IPS-NIHi7 (cell line): ENCODE results near the gene HES7.
A peak's percentile ranks its signal among the peaks of the same experiment; 100 is the strongest.
"Not testable (repeated sequence)": the region's sequence is repeated elsewhere in the genome, so short reads cannot be mapped to it uniquely, and the experiment has no call there.

Experiments
- DNase-seq: peaks from one replicate; pipeline ENCODE4 v3.0.0; 2012; ENCODE audit warnings: mixed read lengths; ENCODE audit errors: extremely low spot score

The HES7 gene

DNA sequence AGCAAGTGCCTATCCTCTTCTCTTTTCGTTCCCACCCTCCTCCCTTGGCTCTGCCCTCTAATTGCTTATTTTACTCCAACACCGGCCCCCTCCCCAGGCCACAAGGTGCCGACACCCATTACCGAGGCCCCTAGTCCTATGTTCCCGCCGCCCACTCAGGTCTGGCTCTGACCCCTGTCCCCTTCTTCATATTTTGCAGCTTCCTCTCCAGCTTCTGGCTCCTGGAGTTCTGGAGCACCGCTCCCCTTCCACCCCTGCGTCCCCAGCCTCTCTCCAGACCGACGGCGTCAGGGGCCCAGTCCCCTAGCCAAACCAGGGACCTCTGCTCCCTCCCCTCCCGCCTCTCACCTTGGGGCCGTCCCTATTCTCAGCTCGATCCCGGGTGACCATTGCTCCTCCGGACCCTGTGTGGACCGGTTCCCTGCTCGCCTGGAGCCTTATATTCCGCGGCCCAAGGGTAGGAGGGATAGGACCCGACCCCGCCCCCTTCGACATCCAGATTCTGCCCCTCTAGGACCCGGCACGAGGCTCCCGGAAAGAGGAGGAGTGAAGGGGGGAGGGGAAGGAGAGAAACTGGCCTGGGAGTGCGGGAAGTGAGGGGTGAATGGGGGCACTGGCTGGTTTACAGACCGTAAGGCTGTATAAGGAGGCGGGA, at the start of gene HES7:
Gene HES7 (minus strand): TSS at position 412 of the 655 bp plus-strand sequence. CDS start 22 bp downstream, at position 390.
- peak; percentile 41 for DNase-seq

- no peak for DNase-seq
Observed at GRCh38 chr17:8173056-8173870, 49.4 kb upstream of the HES7 start.

DNA sequence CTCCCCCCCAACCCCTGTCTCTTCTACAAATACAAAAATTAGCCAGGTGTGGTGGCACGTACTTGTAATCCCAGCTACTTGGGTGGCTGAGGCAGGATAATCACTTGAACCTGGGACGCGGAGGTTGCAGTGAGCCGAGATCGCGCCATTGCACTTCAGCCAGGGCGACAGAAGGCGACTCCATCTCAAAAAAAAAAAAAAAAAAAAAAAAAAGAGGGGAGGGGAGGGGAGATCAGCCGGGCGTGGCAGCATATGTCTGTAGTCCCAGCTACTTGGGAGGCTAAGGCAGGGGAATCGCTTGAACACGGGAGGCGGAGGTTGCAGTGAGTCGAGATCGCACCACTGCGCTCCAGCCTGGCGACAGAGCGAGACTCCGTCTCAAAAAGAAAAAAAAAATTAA, 46.3 kb upstream of the HES7 start:
- not testable (repeated sequence) for DNase-seq

DNA sequence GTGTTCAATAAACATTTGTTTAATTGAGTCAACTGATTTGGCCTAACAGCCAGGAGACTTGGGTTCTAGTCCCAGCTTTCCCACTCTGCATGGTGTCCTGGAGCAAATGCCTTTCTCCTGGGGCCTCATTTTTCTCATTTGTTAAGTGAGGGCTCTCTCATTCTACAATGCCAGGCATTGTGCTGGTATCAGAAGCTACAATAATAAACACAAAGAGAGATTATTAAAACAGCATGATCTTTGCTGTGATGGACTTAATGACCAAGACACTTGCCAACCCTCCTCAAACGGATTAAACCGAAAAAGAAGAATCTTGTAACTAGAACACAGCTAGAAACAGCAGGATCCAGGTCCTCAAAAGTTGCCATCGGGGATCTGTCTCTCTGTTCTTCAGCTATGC, 43.6 kb upstream of the HES7 start:
- no peak for DNase-seq

DNA sequence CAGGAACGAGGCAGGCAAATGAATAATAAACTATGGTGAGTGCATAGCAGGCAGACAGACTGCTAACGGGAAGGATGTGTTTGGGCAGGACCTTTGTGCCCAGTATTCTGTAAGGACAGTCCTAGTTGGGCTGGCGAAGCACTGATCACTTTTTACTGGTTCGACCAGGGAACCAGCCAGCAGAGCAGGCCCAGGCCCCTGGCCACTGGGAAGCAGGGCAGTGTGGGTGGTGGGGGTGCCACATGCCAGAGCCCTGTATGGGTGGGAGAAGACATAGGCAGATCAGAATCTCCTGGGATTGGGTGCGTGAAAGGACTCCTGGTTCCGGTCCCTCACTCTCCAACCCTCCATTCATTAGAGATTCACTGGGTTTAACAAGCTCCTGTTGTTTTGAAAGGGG, 42.8 kb upstream of the HES7 start:
- DNase-seq, result no peak

- DNase-seq, result no peak
Observed at GRCh38 chr17:8164815-8165131, 40.9 kb upstream of the HES7 start.

GRCh38 chr17:8163978-8164814, 40.3 kb upstream of the HES7 start:
- DNase-seq, result peak; percentile 31

DNA sequence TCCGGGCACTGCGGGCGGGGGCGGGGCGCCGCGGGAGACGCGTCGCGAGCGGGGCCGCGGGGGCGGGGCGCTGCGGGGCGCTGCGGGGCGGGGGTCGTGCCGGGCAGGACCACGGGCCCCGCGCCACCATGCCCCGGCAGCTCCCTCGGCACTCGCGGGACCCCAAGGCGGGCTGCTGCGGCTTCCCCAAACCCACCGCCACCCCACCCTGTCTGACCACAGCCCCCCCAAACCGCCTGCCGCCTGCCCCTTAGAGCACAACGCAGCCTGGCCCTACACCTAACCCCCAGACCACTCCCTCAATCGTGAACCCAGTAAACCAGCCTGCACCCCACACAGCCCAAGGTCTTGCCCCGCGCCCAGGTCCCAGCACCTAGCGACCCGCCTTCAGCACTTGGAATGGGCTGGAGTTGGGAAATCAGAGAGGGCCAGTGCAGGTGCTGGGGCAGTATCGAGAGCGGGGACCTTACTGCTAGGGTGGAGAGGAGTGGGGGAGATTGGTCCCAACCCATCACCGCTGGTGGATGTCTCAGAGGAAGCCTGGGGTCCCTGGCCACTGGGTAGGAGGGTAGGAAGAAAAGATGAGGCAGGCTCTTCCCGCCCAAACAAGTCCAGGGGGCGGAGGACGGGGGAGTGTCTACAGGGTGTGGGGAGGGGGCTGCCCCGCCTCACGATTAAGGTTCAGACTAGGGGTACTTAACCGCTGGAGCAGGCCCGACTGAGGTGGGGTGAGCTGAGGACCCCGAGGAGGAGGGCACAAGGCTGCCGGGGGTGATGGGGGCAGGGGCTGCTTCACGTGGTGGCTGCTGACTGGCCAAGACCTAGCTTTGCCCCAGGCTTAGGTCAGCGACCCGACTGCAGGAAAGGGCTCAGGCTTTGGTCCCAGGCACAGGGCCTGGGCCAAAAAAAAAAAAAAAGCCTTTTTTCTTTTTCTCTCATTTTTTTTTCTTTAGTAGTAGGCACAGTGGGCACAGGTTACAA, 39.4 kb upstream of the HES7 start:
- DNase-seq, result peak; percentile 63

DNA sequence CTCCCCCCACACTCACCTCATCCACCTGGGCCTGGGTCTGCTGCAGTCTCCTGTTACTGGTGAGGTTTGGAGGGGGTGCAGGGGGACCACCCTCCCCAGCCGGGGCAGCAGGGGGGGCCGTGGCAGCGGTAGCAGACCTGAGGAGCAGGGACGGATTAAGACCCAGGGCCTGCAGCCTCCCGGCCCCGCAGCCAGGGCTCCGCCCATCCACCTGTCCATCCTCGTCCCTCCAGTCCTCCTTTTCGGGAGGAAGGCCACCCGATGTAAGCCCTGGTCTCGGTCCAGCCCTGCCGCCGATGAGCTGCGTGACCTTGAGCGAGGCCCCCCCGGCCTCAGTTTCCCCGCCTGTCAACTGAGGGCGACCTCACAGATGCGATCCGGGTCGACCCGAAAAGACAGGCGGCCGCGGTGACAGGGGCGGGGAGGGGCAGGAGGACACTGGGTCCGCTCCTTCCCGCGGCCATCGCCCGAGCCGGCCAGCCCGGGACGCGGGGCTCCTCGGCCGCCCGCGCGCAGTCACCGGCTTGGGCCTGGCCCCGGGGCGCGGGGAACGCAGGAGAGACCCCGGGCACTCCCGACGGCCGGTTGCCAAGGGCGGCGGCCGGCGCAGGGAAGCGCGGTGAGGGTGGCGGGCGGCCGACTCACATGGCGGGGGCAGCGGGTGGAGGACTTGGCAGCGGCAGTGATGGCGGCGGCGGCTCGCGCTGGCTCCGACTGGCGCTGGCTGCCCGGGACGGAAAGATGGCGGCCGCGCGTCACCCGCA, 38.5 kb upstream of the HES7 start, which contains the start of gene VAMP2:
Gene VAMP2 (minus strand): TSS at position 716 of the 764 bp plus-strand sequence. CDS start 69 bp downstream, at position 647.
- DNase-seq, result peak; percentile 52

DNA sequence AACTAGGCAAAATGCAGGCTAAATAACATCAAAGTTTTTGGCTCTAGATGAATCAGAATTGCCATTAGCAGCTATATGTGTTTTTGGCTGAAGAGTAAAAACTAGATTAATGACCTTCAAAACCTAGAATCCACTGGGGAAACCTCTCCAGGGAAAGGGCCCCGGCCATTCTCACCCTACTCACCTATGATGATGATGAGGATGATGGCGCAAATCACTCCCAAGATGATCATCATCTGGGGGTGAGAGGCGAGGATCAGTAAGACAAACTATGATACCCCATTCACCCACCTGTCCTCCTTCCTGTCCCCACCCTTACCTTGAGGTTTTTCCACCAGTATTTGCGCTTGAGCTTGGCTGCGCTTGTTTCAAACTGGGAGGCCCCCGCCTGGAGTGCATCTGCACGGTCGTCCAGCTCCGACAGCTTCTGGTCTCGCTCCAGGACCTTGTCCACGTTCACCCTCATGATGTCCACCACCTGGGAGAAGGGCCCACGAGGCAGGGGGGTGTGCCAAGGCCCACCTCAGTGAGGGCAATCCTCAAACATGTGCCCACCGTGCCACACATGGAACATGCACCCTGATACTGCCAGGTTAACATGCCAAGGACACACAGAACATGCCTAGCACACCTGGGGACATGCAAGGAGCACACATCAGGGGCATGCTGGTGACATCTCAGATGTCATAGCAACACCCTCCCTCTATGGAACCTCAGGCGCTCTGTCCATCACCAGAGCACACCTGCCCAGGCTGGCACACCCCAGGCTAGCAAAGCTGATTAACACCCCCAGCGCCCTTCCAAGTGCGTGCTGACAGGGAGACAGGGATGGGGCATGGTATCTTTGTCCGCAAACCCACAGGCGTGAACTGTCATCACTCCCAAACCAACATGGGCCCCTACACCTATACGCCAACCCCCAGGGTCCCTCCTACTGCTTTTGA, 37.7 kb upstream of the HES7 start:
- no peak for DNase-seq

DNA sequence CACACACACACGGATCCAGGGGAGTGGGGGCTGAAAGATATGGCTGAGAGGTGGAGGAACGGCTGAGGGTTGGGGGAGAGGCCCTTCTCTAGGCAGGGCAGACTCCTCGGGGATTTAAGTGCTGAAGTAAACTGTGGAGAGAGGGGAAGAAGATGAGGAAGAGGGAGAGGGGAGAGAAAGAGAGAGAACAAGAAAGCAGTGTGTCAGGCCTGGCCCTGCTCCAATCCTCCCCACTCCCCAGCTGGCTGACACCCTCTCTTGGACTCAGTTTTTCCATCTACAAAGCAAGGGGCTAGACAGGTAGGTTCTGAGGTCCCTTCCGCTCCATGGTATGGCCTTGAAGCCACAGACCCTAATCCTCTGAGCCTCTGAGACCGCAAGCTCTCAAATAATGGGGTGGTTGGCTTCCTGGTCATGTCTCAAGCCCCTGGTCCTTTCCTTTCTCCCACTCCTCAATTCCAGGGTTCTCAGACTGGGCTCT, 36.9 kb upstream of the HES7 start:
- no peak for DNase-seq

GRCh38 chr17:8160224-8160577, 36.3 kb upstream of the HES7 start:
- DNase-seq, result no peak

DNA sequence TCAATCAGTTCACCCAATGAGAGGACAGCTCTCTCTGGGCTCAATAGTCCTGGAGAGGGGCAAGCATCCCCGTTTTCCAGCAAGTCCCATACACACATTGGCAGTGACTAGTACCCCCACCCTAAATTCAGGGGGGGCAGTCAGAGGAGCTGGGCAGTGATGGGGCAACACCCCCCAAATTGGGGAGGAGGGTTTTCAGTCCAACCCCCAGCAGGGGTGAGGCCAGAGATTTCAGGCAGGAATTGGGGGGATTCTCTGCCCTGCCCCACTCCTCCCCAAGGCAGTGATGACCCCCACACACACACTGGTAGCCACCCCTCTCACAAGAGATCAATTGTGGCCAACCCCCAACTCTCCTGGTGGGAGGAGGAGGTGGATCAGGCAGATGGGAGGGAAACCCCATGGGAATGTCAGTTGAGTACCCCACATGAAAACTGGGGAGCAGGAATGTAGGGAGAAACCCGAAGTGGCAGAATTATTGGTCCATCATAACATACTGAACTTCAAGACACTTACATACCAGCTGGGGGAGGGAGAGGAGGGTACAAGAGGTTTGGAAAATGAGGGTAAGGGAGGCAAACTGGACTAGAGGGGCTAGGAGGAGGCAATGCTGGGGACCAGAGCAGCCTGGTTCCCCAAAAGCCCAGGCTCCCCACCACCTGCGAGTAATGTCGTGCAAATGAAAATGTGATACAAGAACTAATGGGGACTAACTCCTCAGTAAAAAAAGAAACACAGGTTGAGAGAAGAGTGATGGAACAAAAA, 35.7 kb upstream of the HES7 start:
- no peak for DNase-seq

DNA sequence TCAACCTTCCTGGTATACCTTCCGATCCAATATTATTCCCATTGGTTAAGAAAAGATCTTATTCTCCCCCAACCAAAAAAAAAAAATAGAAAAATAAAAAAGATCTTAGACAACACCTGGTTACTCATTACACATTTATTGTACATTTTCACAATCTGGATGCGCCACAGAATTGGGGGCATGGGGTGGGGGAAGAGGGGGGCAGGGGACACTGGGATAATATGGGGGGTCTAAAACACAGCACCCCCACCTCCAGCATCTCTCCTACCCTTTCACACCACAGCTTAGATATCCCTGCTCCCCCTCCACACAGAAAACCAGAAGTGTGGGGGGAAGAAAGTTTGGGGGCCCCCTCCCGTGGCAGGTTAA, 35.1 kb upstream of the HES7 start:
- DNase-seq, result no peak

DNA sequence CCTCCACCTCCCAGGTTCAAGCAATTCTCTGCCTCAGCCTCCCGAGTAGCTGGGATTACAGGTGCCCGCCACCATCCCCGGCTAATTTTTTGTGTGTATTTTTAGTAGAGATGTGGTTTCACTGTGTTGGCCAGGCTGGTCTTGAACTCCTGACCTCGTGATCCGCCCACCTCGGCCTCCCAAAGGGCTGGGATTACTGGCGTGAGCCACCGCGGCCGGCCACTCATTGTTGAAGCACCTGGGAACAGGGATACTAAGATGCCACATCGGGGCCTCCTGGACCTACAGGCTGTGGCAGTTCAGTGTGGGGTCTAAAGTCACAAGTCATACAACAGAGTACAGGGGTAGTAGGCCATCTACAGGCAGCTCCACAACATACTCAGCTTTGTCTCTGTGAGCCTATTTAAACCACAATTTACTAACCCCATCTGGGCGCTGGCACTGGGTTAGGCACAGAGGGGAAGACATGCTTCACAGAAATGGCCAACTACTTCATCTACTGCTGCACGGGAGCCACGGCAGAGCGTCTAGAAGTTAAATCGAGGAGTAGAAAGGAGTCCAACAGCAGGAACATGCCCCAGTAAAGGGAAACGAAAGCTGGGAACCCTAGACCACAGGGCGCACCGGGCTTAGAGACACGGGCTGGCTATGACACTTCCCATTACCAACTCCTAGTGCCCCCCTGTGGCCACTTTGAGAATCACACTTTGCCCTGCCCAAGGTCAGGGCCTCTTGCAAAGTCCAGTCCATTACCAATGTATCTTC, 34.5 kb upstream of the HES7 start:
- DNase-seq, result peak; percentile 68

- DNase-seq, result peak; percentile 94
Observed at GRCh38 chr17:8156246-8156992, 32.5 kb upstream of the HES7 start.

DNA sequence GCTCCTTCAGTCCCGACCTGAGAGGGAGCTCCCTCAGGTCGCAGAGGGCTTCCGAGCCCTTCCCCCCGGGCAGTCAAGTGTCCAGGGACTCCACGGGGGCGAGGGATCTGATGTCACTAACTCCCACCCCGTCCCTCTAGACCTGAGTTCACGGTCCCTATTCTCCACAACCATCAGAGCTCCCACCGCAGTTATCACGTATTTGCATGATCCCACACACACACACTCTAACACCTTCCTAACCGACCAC, 32.0 kb upstream of the HES7 start:
- no peak for DNase-seq
